HL-60/S4 (cell line): ENCODE measurements around the gene RELN.

Experiments used
- in situ Hi-C: fragments of 300-500 bp; cut with MboI; formaldehyde crosslinking; loops from 2 replicates; pipeline ENCODE4 v1.14.3; 2022; ENCODE audit warnings: low sequenced_read_pairs

RELN gene

DNA sequence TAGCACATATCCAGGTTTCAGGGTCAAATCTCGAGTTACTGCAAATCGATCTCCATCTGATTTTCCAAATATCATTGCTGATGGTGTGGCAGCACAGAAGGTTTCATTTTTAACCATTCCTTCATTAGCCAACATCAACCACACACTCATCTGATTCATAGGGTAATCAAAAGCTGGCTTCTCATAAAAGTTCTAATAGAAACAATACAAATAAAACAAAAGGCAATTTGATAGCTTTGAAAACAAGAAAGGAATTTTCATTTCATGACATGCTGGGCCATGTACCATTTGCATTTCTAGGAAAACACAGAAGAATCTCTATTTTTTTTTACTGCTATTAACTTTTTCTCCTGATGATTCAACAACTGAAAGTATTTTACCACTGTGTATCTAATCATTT lies 395.8 kb downstream of the RELN start:
- in situ Hi-C loops: no loop called here

DNA sequence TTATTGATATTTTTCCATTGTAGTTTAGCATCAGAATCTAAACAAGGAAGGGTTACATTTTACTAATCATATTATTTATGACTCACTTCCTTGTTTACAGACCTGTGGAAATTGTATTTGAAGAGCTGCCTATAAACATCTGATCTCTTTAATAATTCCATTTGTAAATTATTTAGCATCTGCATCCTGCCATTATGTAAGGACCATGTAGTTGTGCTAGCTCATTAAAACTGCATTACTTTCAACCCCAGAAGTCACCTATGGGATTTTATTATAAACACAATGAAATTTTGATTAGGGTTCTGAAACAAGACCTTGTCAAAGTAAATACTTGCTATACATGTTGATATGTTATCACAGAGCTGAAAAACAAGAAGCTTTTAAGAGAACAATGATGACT lies 396.6 kb downstream of the RELN start:
- in situ Hi-C loops: no loop called here

DNA sequence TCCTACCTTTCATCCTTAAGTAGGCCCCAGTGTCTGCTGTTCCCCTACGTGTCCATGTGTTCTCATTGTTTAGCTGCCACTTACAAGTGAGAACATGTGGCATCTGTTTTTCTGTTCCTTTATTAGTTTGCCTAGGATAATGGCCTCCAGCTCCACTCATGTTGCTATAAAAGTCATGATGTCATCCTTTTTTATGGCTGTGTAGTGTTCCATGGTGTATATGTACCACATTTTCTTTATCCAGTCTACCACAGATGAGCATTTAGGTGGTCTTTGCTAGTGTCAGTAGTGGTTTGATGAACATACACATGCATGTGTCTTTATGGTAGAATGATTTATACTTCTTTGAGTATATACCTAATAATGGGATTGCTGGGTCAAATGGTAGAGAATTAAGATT lies 397.3 kb downstream of the RELN start:
- in situ Hi-C loops: no loop called here

DNA sequence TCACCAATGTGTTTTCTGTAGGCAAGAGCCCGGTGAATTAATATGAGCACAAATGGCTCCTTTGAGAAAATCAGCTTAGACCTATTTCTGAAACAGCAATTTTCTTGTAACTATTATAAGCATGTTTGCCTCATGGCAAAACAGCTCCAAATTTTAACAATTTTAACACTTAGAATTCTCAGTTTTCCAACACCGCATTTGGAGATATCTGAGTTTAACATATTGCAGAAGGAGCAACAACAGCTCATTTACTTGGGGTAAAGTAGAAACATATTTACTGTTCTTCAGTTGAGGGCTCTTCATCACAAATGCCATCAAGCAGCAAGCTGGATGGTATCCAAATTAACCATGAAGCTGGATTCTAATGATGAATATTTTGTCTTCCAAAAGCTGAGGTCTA lies 409.4 kb downstream of the RELN start:
- in situ Hi-C loops: no loop called here

DNA sequence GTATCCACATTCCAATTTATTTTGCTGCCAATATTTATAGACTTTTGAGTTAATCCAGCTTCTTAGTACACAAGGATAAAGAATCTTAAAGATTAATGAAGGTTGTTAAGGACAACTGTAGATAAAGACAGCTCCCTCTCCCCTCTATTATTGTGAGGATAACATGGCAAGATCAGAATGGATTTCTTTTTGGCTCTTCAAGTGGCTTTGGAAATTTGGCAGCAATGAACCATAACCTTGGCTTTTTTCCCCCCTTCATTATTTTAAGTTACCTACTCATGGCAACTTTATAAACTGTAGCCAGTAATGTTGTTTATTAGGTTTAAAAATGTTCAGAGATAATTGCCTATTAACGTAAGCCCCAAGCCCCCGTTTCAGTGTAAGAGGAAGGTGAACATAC lies 412.4 kb downstream of the RELN start:
- in situ Hi-C loops: no loop called here

DNA sequence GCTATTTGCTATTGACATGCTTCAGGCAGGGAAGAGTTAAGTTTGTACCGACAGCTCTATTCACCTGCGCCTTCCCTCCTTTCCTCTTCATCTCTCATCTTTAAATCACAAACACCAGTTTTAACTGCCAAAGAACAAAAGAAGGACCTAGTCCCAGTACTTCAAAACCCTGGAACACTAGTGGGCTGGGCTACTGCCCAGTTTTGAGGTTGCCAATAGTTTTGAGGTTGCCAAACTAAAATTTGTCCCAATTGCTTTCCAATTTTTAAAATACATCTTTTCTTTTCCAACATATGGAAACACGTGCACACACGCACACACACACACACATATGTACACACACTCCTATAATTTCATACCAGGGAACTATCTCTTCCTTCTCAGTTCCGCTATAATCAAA lies 412.8 kb downstream of the RELN start:
- in situ Hi-C loops: no loop called here

DNA sequence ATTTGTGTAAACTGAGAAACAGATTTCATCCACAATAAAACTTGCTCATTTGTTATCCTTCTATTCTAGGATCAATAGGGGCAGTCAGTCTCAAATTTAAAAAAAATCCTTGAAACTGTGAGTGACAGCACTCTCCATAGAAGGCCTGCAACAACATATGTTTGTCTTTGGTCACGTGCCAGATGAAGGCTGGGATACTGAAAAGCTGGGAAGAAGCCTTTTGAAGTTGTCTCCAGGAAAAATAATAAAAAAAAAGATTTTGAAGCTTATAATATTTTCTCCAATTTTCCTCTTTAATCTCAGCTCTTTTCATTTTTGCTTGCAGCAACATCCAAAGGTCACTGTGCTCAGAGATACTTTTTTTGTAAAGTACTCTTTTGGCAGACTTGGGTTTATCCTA lies 414.9 kb downstream of the RELN start:
- in situ Hi-C loops: loop anchor here (25.0 kb wide), 1 partner anchor 588 kb away; no protein-coding TSS in a partner anchor

DNA sequence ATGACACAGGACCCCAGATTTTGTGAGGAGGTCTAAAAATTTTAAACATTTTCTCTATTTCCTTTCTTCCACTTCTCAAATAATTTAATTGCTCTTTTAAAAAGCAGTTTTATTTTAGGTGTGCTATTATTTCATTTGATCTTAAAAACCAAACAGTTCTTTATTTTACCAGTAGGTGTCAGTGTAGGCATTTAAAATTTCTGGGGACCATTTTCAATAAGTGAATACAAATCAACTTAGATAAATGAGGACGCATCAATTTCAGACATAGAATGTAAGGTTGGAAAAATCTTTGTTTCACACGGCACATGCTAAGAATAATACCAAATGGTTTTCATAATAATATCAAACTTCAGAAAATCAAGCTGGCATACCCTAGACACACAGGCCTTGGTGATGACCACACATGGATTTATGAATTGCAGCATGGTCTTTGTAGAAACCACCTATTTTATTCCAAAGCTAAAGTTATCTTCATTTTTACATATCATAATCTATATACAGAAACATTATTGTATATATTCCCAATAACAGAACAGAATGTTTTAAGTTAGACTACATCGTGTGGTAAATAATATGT lies 415.9 kb downstream of the RELN start:
- in situ Hi-C loops: loop anchor here (25.0 kb wide), 1 partner anchor 589 kb away; no protein-coding TSS in a partner anchor

DNA sequence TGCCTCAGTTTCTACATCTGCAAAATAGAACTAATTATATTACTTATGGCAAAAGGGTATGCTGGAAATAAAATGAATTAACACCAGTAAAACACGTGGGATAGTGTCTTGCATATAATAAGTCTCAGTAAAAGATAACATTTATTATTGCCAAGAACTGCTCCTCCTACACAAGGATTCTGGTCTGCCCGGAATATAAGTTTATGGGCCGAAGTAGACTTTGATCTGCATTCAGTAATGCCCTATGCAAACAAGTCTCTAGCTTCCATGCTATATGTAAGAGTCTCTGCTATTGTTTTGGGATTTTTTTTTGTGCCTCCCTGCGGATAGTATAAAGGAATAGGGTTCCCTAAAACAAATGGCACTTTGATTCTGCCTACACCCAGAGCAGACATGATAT lies 417.9 kb downstream of the RELN start:
- in situ Hi-C loops: loop anchor here (25.0 kb wide), 1 partner anchor 591 kb away; no protein-coding TSS in a partner anchor

DNA sequence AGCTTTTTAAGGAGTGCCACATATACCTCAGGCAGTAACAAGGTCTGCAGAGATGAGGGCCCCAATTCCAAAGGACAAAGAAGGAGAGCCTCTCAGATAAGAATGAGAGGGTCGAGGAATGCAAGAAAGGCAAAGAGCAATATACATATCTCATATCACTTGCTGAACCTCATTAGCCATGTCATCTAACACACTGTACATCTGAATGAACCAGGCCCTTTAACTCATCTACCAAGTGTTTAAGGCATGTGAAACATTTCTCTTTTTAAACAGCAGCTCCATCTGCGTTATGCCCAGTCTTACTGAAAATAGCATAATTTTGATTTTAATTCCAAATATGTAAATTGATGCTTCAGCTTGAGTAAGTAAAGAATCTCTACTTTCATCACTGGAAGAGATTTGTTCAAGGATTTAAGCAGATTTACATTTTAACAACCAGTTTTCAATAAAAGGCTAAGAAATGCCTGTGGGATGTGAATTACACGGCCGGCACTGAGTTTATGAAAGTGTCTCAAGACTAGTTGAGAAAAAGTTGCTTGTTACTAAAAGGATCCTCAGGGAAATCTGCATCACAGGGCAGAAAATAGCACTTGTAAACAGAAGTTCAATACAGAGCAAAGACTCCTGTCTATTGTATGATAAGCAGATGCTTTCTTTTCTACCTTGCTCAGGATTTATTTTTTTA lies 419.7 kb downstream of the RELN start:
- in situ Hi-C loops: loop anchor here (25.0 kb wide), 1 partner anchor 593 kb away; no protein-coding TSS in a partner anchor

DNA sequence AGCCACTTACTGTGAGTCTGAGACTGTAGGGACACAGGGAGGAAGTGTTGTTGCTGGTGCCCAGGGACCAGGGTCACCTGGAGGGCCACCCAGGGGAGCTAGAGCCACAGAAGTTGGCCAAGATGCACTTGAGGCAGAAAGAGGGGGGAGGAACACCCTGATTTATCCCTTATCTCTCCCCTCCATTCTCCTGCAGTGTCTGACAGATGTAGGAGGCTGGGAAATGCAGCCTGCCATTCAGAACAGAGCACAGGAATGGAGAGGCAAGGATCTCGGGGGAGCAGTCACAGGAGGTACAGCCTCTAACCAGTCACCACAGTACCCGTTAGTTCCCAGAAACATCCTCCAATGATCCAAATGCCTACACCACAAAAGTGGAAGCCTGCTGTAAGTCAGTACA lies 425.0 kb downstream of the RELN start:
- in situ Hi-C loops: loop anchor here (25.0 kb wide), 1 partner anchor 598 kb away; no protein-coding TSS in a partner anchor

DNA sequence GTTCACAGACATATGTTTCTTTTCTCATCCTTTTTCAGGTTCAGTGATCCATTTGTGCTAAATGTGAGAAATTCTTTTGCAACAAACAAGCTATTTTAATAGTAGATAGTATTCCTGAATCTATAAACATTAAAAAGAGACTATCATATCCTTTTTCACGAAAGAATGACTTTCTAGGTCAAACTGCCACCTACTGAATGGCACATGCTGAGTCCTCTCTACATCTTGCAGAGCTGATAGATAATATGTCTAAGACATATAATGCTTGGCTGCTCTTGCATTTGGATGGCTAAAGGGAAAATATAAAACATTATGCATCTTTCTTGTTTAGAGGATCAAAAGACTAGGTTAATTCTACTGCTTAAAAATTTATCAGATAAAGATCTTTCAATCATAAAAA lies 429.3 kb downstream of the RELN start:
- in situ Hi-C loops: loop anchor here (25.0 kb wide), 1 partner anchor 602 kb away; no protein-coding TSS in a partner anchor

DNA sequence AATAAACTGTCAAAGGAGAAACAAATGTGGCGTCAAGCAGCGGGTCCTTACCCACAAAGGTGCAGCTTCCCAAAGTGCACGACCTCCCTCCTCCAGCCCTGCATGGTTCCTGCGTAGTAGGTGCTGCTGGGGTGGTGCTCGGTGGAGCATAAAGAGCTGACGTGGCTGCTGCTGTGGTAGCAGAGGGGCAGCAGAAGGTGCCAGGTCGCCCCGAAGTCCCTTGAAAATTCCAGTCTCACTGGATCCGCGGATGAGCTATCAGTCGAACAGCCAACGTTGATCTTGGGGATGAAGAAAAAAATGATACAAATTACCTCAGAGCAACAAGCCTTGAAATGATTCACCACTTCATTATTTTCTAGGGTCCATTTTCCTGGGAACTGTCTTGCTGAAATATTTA lies 438.4 kb downstream of the RELN start:
- in situ Hi-C loops: loop anchor here (25.0 kb wide), 1 partner anchor 611 kb away; no protein-coding TSS in a partner anchor

DNA sequence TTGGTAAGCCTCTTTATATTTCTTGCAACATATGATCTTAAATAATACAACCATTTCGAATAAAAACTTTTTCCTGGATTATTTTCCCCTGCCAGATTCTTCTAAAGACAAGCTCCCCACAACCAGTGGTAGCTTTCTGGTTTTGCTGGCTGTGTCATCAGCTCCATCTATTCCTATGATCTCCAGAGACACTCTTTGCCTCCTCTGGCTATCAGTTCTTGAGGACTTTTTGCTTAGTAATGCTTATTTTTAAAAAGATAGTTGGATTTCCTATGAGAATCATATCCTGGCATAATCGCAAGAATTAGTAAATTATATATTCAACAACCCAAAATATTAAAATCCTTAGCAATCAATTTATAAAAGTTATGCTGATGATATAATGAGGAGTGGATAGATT lies 439.7 kb downstream of the RELN start:
- in situ Hi-C loops: loop anchor here (25.0 kb wide), 1 partner anchor 613 kb away; no protein-coding TSS in a partner anchor

DNA sequence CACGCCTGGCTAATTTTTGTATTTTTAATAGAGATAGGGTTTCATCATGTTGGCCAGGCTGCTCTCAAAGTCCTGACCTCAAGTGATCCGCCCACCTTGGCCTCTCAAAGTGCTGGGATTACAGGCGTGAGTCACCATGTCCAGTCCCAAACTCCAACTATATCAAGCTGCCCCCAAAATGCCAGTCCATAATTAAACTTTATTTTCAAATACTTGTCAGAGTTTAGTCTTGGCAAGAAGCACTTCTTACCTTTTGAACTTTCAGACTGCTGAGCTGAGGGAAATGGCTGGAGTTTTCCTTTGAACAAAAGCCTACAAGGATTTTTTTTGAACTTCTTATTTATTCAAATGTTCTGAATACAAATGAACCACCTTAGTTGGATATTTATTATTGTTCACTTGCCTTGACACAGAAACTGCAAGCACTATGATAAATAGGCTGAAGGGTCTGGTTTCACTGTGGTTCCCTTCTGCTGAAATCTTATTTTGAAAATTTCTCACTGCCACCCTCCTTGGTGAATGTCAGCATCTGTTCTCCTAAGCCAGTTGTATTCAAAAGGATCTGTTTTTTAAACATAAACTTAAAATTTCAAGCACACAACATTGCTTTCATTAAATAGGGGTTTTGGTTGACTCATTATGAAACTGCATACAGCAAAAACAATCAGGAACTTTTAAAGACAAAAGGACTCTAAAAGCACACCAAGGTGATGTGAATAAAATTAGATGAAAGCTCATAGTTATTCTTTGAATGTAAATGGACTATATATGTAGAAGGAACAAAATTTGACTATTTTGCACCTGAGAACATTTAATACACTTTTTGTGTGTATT lies 441.8 kb downstream of the RELN start:
- in situ Hi-C loops: no loop called here

DNA sequence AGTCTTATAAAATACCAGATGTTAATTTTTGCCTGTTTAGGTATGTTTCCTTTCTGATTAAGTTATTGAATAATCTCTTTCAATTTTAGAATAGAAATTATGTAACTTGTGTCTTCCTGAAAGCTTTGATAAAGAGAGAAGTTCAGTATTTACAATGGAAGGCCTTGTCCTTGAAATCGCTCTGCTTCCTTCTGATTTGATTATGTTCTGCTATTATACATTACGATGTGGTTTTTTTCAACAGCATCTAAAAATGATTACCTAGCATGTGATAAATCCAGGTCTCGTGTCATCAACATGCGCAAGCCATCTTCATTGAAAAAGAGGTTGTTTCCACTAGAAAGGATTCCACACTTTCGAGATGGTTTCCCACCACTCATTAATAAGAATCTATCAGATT lies 447.0 kb downstream of the RELN start:
- in situ Hi-C loops: no loop called here

DNA sequence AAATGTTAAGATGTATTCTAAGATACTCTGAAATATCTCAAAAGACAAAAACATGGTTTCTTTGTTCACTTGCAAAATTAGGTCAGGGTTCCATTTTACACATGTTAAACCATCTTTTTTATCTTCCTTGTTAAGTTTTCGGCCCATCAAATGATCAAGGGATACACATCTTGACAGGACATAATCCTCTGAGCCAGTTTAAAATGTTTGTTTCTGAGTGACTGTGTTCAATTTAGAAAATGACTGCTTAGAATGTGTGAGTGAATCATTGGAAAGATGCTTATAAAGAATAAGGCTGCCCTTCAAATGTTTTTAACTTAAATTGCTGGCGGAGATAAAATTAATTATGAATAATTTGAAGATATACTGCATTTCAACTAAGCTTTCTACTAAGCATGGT lies 447.5 kb downstream of the RELN start:
- in situ Hi-C loops: no loop called here

DNA sequence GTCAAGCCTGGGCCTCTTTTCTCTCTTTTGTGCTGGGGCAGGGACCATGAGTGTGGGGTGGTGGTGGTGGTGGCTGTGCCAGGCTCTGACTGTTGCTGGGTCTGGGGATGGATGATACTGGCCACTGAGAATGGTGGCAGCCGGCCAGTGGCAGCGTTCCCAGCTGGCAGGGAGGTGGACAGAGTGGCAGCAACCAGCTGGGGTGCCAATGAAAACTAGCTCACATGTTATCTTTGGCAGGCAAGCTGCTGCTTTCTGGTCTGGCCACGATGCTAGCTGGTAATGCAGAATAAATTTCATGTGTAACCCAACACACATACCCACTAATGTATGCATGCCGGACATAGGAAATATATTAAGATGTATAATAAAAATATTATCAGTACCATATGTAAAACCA lies 448.4 kb downstream of the RELN start:
- in situ Hi-C loops: no loop called here

DNA sequence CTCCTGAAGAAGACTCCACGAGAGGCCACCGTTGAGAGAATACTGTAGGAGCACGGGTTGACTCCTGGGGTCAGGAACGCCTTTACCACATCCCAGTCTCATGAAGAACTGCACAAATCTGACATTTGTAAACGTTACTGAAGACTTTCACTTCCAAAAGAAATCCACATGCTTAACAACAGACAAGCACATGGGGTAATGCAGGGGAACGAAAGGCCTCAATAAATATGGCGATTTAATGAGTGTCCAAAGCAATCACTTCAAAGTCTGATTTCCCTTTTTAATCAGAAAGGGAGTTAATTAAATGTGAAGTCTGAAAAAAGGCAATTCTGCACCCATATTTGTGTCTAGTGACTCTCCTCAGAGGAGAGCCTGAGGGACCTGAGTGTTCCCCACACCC lies 449.1 kb downstream of the RELN start:
- in situ Hi-C loops: no loop called here

DNA sequence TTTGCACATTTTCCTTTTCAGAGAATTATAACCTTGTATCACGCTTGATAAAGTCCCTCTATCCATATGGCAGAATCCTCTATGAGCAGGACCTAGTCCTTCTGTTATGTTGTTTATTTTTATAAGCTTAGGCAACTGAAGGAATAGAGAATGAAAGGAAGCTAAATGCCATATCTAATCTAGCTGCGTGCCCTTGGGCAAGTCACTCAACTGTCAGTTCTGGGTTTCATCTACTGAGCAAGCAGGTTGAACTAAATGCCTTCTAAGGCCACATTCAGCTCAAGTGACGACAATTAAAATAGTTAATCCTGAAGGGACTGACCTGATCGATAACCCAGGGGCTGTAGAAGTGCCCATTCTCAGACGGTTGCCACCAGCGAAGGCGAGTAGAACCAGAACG lies 449.6 kb downstream of the RELN start:
- in situ Hi-C loops: no loop called here

DNA sequence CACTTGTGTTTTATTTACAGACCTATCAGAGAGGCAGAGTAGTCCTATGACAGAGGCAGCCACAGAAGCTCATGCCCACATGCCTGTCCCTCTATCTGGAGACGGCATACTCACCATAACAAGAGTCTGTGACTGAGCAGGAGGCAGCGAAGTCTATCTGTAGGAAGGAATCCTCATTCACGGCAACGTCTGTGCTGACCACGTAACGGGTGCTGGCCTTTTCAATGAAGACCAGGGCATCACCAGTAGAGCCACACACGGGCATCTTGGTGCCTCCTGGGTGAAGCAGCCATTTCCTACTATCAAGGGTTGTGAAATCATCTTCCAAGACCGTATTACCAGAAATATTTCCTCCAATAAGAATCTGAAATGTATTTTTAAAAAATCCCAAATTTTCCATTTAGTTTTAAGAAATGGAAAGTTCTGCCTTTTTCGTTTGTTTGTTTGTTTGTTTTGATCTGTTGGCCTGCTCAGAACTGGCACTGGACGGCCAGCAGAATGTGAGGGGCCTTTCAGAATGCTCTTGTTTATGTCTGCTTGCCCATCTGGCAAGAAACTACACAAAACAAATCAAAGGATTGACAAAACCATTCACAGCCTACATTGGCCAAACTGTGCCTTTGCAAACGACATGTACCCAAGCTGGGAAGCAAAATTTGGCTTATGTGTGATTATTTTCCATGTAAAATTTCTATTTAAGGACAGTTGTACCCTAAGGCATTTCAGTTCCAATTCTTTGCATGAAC lies 450.3 kb downstream of the RELN start:
- in situ Hi-C loops: no loop called here
